Colonic mucosa (tissue), 4 donors: Measurements from ENCODE around the gene LEFTY1. TPM values are rescaled to one million over a fixed set of nuclear protein-coding genes. Genes with fewer than 3 reads are reported as not detected.

Source experiments
- DNase-seq: peaks from one replicate; pipeline ENCODE4 v3.0.0-alpha.2; 2020
- H3K27ac ChIP-seq: fragments of 200-600 bp; one replicate; pipeline ENCODE4 v1.8.0; 2021
- H3K27me3 ChIP-seq: fragments of 200-600 bp; one replicate; pipeline ENCODE4 v1.8.0; 2021
- H3K36me3 ChIP-seq: fragments of 200-600 bp; one replicate; pipeline ENCODE4 v1.8.0; 2021
- H3K4me1 ChIP-seq: fragments of 200-600 bp; one replicate; pipeline ENCODE4 v1.8.0; 2021; ENCODE audit warnings: mild to moderate bottlenecking
- H3K4me3 ChIP-seq: fragments of 200-600 bp; one replicate; pipeline ENCODE4 v1.8.0; 2021
- H3K9ac ChIP-seq, 2 donors: one replicate each; pipeline ENCODE4 v1.7.0; 2013; ENCODE audit warnings: control low read depth in 2 of 2, low read depth in 2 of 2, low read length in 2 of 2
- H3K9me3 ChIP-seq: fragments of 200-600 bp; one replicate; pipeline ENCODE4 v1.8.0; 2021
- CTCF ChIP-seq: fragments of 200-600 bp; IDR thresholded peaks from one replicate; pipeline ENCODE4 v1.8.0; 2022; ENCODE audit warnings: antibody characterized with exemption, mild to moderate bottlenecking
- intact Hi-C: fragments of 100-400 bp; cut with DNase I; formaldehyde crosslinking; loops from one replicate; pipeline ENCODE4 v1.14.1; 2022
- total RNA-seq, 2 donors: library from RNA; stranded (reverse); fragmentation: NEBNext Ultra II Directional in 1 of 2; extraction: Animal tissue kit (Norgen Biotek cat#: 25700) in 1 of 2; gene quantifications; one replicate each; pipeline ENCODE4 v1.2.1, GENCODE V29; 2021
- donor health status: healthy.
- donor health status: DM: no; HTN: no; CAD: no.
- donor health status: DM: no; HTN: no; CAD: no.

The LEFTY1 gene
- total RNA-seq, 2 donors from 2014 or later = 201 to 211 TPM

DNA sequence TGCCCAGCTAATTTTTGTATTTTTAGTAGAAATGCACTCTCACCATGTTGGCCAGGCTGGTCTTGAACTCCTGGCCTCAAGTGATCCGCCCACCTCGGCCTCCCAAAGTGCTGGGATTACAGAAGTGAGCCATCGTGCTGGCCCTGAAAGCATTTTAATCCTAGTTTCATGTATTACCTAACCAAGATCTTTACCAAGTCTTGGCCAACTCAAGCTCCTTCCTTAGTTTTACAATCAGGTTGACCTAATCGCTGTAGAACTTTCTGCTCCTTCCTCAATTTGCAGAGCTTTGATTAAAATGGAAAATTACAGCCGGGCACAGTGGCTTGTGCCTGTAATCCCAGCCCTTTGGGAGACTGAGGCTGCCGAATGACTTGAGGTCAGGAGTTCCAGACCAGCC lies 3.6 kb downstream of the LEFTY1 start:
- no peak overlapping the region for H3K9ac ChIP-seq
- H3K4me3 ChIP-seq = no peak overlapping the region
- H3K9me3 ChIP-seq = no peaks in the 10 kb centered on the region
- H3K4me1 ChIP-seq = peaks cover 2% of the 10 kb centered on the region
- H3K27ac ChIP-seq = no peak overlapping the region
- intact Hi-C loops = no loop called here
- H3K27me3 ChIP-seq = no peaks in the 10 kb centered on the region
- no peak for DNase-seq
- no peaks in the 10 kb centered on the region for H3K36me3 ChIP-seq
- TF ChIP-seq CTCF = no peak

DNA sequence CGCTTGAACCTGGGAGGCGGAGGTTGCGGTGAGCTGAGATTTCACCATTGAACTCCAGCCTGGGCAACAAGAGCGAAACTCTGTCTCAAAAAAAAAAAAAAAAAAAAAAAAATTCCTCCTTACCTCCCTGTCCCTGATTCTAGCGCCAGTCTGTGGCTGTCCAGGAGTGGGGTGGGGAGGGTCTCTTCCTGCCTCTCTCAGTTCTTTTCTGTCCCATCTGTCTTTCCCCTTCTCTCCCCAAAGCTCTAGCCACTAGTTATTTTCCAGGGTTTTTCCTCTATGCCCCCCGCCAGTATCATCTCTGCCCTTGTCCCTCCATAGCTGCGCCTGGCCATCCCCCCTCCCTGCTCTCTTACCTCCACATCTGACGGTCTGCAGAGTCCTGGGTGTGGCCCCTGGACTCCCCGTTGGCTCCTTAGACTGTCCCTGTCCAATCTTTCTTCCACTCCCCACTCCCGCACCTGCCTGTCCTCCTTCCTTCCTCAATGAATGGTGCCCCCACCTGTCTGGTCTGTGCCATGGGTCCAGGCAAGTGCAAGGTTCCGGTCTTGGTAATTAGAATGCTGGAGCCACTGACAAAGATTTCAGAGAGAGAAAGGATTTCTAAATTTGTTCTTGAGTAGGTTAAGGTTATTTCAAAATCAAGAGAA lies 5.2 kb downstream of the LEFTY1 start:
- peaks cover 10% of the 10 kb centered on the region for H3K4me1 ChIP-seq
- H3K36me3 ChIP-seq = no peaks in the 10 kb centered on the region
- peak; percentile 81 for DNase-seq
- intact Hi-C loops = no loop called here
- H3K27ac ChIP-seq = peak overlapping the region; percentile 95
- no peaks in the 10 kb centered on the region for H3K9me3 ChIP-seq
- H3K27me3 ChIP-seq = no peaks in the 10 kb centered on the region
- H3K9ac ChIP-seq = peak overlapping the region; percentile 55 to 99
- H3K4me3 ChIP-seq = peak overlapping the region; percentile 73
- TF ChIP-seq CTCF = no peak

DNA sequence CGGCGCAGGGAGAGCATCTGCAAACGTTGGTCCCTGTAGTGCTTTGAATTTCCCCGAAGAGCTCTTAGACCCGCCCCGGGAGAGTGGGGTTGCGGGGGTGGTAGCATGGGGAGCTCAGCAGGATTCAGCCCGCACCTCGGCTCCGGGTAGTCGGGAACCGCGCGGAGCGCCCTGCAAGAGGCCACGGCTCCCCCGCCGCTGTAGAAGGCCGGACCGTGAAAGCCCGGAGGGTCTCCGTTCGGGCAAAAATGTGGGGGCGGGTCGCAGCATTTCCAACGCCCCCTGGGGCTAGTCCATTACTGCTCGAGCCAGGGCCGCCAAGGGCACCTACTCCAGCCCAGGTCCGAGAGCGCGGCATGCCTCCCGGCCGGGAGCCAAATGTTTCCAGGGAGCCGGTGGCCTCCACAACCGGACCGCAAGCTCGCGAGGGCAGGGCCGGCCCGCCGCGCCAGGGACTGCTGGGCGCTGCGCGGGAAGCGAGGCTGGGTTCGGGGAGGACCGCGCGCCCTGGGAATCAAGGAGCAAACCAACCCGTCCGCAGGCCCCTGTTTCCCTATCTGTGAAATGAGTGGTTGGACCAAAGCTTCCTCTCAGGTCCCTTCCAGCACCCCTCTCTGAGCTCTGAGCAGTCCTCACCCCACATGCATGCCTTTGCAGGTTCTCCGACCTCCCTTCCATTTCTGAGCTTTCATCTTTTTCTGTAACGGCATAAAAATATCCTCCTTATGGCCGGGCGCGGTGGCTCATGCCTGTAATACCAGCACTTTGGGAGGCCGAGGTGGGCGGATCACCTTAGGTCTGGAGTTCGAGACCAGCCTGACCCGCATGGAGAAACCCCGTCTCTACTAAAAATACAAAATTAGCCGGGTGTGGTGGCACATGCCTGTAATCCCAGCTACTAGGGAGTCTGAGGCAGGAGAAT lies 6.0 kb downstream of the LEFTY1 start:
- Histone ChIP-seq H3K27ac (peak overlapping the region; percentile 95), H3K9me3 (no peaks in the 10 kb centered on the region), H3K9ac (peak overlapping the region; percentile 99 to 100), H3K27me3 (no peaks in the 10 kb centered on the region), H3K4me3 (peak overlapping the region; percentile 73), H3K4me1 (peaks cover 13% of the 10 kb centered on the region), H3K36me3 (no peaks in the 10 kb centered on the region)
- peak; percentile 64 for DNase-seq
- no peak for TF ChIP-seq CTCF
- intact Hi-C loops = no loop called here

- no peaks in the 10 kb centered on the region for H3K36me3 ChIP-seq
- H3K9me3 ChIP-seq = no peaks in the 10 kb centered on the region
- intact Hi-C loops = no loop called here
- peak within 1 kb of the TSS; percentile 95 for H3K27ac ChIP-seq
- H3K4me1 ChIP-seq = peaks cover 22% of the 10 kb centered on the region
- no peak for TF ChIP-seq CTCF
- H3K9ac ChIP-seq = peak within 1 kb of the TSS; percentile 99 to 100
- no peaks in the 10 kb centered on the region for H3K27me3 ChIP-seq
- peak; percentile 95 for DNase-seq
- peak within 1 kb of the TSS; percentile 73 for H3K4me3 ChIP-seq
Observed at GRCh38 chr1:225881959-225882693, 6.8 kb downstream of the LEFTY1 start, which contains the start of gene TMEM63A. Gene TMEM63A (minus strand): TSS chr1:225882380. CDS start chr1:225877580, 4,800 bp downstream.
